Measurements from ENCODE around the gene LBH. TPM values are rescaled to one million over a fixed set of nuclear protein-coding genes. Genes with fewer than 3 reads are reported as not detected.

Gene LBH
- total and polyA plus RNA-seq, 2 of the 13 experiments (the other 11 are each of a cell fraction or from before 2014, with no cell fraction given): 0.09 to 0.25 TPM

- no peak for TF ChIP-seq KIAA2018 (CRISPR knock-in tag; IDR thresholded peaks at IDR 0.05; ENCODE audit: borderline replicate concordance)
- no peak for TF ChIP-seq PHB2 (IDR thresholded peaks at IDR 0.05; ENCODE audit: partially characterized antibody)
- no peak for TF ChIP-seq PTBP1 (IDR thresholded peaks at IDR 0.05; ENCODE audit: low read depth, low read length, poor library complexity, severe bottlenecking)
- TF ChIP-seq SNAPC2 (CRISPR knock-in tag; IDR thresholded peaks at IDR 0.05): no peak
Measured at GRCh38 chr2:30264274-30264673, 32.9 kb downstream of the LBH start (continued).
